ENCODE results near the gene NBEA.

GRCh38 chr13:35140831-35141230, 198.8 kb downstream of the NBEA start:
- TF ChIP-seq REST (IDR thresholded peaks at IDR 0.05; ENCODE audit: low read depth) (no peak), EZH2phosphoT487 (IDR thresholded peaks at IDR 0.05; ENCODE audit: borderline replicate concordance) (no peak), POLR2AphosphoS5 (IDR thresholded peaks at IDR 0.05; ENCODE audit: low read depth, low read length) (no peak), EZH2 (IDR thresholded peaks at IDR 0.05) (no peak), YY1 (IDR thresholded peaks at IDR 0.05; ENCODE audit: extremely low read depth, insufficient replicate concordance, low read depth, low read length) (no peak), SIN3A (IDR thresholded peaks at IDR 0.05; ENCODE audit: low read depth) (no peak), POLR2A (IDR thresholded peaks at IDR 0.05; ENCODE audit: borderline replicate concordance, extremely low read depth, insufficient read depth, insufficient read length) (no peak), RAD21 (IDR thresholded peaks at IDR 0.05; ENCODE audit: low read depth) (no peak), ZNF274 (IDR thresholded peaks at IDR 0.05; ENCODE audit: low read depth, low read length) (no peak), CEBPB (IDR thresholded peaks at IDR 0.05; ENCODE audit: low read depth) (no peak), FOSL1 (IDR thresholded peaks at IDR 0.05; ENCODE audit: low read depth) (no peak), JUND (IDR thresholded peaks at IDR 0.05) (no peak), SRF (IDR thresholded peaks at IDR 0.05; ENCODE audit: low read depth) (no peak)
- TF ChIP-seq, protein P1, sequence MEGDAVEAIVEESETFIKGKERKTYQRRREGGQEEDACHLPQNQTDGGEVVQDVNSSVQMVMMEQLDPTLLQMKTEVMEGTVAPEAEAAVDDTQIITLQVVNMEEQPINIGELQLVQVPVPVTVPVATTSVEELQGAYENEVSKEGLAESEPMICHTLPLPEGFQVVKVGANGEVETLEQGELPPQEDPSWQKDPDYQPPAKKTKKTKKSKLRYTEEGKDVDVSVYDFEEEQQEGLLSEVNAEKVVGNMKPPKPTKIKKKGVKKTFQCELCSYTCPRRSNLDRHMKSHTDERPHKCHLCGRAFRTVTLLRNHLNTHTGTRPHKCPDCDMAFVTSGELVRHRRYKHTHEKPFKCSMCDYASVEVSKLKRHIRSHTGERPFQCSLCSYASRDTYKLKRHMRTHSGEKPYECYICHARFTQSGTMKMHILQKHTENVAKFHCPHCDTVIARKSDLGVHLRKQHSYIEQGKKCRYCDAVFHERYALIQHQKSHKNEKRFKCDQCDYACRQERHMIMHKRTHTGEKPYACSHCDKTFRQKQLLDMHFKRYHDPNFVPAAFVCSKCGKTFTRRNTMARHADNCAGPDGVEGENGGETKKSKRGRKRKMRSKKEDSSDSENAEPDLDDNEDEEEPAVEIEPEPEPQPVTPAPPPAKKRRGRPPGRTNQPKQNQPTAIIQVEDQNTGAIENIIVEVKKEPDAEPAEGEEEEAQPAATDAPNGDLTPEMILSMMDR (IDR thresholded peaks at IDR 0.05 in 2 of 3, conservative IDR thresholded peaks at IDR 0.05 in 1 of 3; ENCODE audit: borderline replicate concordance in 1 of 3, insufficient read depth in 1 of 3, low read depth in 2 of 3, low read length in 2 of 3): no peak
